HepG2 (cell line): ENCODE data around the gene PRELP. TPM values are rescaled to one million over a fixed set of nuclear protein-coding genes. Genes with fewer than 3 reads are reported as not detected.

Experiments used
- ATAC-seq: fragments of 200-7000 bp; cut with Tn5 transposase; 3 replicates; pipeline ENCODE4 v1.9.1; 2020; ENCODE audit warnings: mild to moderate bottlenecking, moderate library complexity
- BruUV-seq: library from RNA; stranded (reverse); fragments of 400-500 nt; replicated peaks from 2 replicates; lab custom pipeline; 2021; lab: Mats Ljungman, UMichigan
- CTCF ChIA-PET: fragments of 300-600 bp; formaldehyde crosslinking; extraction: SDS; loops from one replicate; lab custom pipeline; 2021; ENCODE audit warnings: low total read pairs, inconsistent platforms, low intra/inter-chr PET ratio; lab: Yijun Ruan, JAX
- POLR2A ChIA-PET: fragments of 350-600 bp; sonication (Branson Sonifier 250); formaldehyde crosslinking; loops from one replicate; lab custom pipeline; 2020; ENCODE audit warnings: antibody characterized with exemption, inconsistent platforms; lab: Yijun Ruan, JAX
- DNase-seq: peaks from one replicate; pipeline ENCODE4 v3.0.0-alpha.2; 2015; ENCODE audit warnings: low spot score
- FAIRE-seq: peaks from 3 replicates; lab custom pipeline; 2011; peaks lifted over from hg19 to GRCh38; lab: Jason Lieb, UNC
- H2AFZ ChIP-seq: one replicate; pipeline ENCODE4 v1.6.1; 2011; ENCODE audit warnings: low read length, inconsistent platforms
- H3K27ac ChIP-seq: fragments of 300-600 bp; 3 replicates; pipeline ENCODE4 v1.8.0; 2011; ENCODE audit warnings: mixed run types, mild to moderate bottlenecking, mixed read lengths, low read length, inconsistent platforms; ENCODE audit not compliant: insufficient read depth; ENCODE audit errors: extremely low read length
- H3K27me3 ChIP-seq, 2 experiments: fragments of 200-600 bp in 1 of 2; 2 replicates in 1 of 2; 3 replicates in 1 of 2; pipeline versions ENCODE4 v1.6.0 to v1.8.0; 2011; ENCODE audit warnings: low read length in 2 of 2, mild to moderate bottlenecking in 2 of 2, moderate library complexity in 2 of 2, inconsistent platforms in 1 of 2; ENCODE audit not compliant: insufficient read depth in 2 of 2, control insufficient read depth in 1 of 2
- H3K36me3 ChIP-seq, 2 experiments: fragments of 200-600 bp in 1 of 2; replicated peaks in 1 of 2; 2 replicates in 1 of 2; 3 replicates in 1 of 2; pipeline versions ENCODE4 v1.5.1 to v1.8.0; 2011; ENCODE audit warnings: low read length in 2 of 2, inconsistent platforms in 1 of 2; ENCODE audit not compliant: insufficient read depth in 2 of 2, control insufficient read depth in 1 of 2
- H3K4me1 ChIP-seq: 2 replicates; pipeline ENCODE4 v1.5.1; 2012; ENCODE audit warnings: low read length, inconsistent platforms; ENCODE audit not compliant: insufficient read depth
- H3K4me2 ChIP-seq: 2 replicates; pipeline ENCODE4 v1.6.0; 2011; ENCODE audit warnings: low read depth, low read length, inconsistent platforms
- H3K4me3 ChIP-seq, 3 experiments: fragments of 200-600 bp in 1 of 3; sonication (generic), shearing (Covaris generic) in 1 of 3; replicated peaks in 1 of 3; 2 replicates each; pipeline ENCODE4 v1.5.1; 2011 to 2016; ENCODE audit warnings: low read length in 3 of 3, inconsistent platforms in 2 of 3, low read depth in 2 of 3, mild to moderate bottlenecking in 2 of 3, control low read depth in 1 of 3, mixed read lengths in 1 of 3; ENCODE audit not compliant: insufficient read depth in 1 of 3
- H3K79me2 ChIP-seq: one replicate; pipeline ENCODE4 v1.6.1; 2011; ENCODE audit warnings: low read length, inconsistent platforms; ENCODE audit not compliant: insufficient read depth
- H3K9ac ChIP-seq: 2 replicates; pipeline ENCODE4 v1.6.0; 2011; ENCODE audit warnings: mild to moderate bottlenecking, low read depth, low read length, inconsistent platforms; ENCODE audit not compliant: insufficient read depth
- H3K9me3 ChIP-seq: 2 replicates; pipeline ENCODE4 v1.5.1; 2012; ENCODE audit warnings: mild to moderate bottlenecking, low read length
- H4K20me1 ChIP-seq: 2 replicates; pipeline ENCODE4 v1.6.0; 2011; ENCODE audit warnings: inconsistent platforms, mild to moderate bottlenecking, low read length, moderate library complexity; ENCODE audit not compliant: insufficient read depth
- CC2D1A ChIP-seq: sonication (generic); formaldehyde crosslinking; IDR thresholded peaks from 2 replicates; pipeline ENCODE4 v1.8.1; 2023; ENCODE audit warnings: mild to moderate bottlenecking, missing genetic modification reagents
- CCDC6 ChIP-seq: sonication (generic); formaldehyde crosslinking; IDR thresholded peaks from 2 replicates; pipeline ENCODE4 v1.8.1; 2022; ENCODE audit warnings: mild to moderate bottlenecking, missing genetic modification reagents, moderate library complexity
- EHMT2 ChIP-seq: fragments of 200-600 bp; sonication (generic); IDR thresholded peaks from 2 replicates; pipeline ENCODE4 v1.7.0; 2017; ENCODE audit warnings: antibody characterized with exemption, low read depth, low read length, borderline replicate concordance
- GABPA ChIP-seq, 2 experiments: IDR thresholded peaks; 2 replicates each; pipeline ENCODE4 v1.6.1; 2011 to 2016; ENCODE audit warnings: low read depth in 2 of 2, low read length in 1 of 2, missing biosample characterization in 1 of 2, missing genetic modification characterization in 1 of 2
- IRF2 ChIP-seq: IDR thresholded peaks from 2 replicates; pipeline ENCODE4 v1.6.1; 2018; ENCODE audit warnings: missing genetic modification reagents, missing compliant biosample characterization
- XRCC5 ChIP-seq: fragments of 200-400 bp; formaldehyde crosslinking; optimal IDR thresholded peaks from 2 replicates; pipeline ENCODE3; 2017; ENCODE audit warnings: mild to moderate bottlenecking, low read length
- ZNF20 ChIP-seq: sonication (generic); formaldehyde crosslinking; IDR thresholded peaks from 2 replicates; pipeline ENCODE4 v1.4.0; 2020; ENCODE audit warnings: mild to moderate bottlenecking, moderate library complexity, missing genetic modification reagents
- ZNF567 ChIP-seq: sonication (generic); formaldehyde crosslinking; IDR thresholded peaks from 2 replicates; pipeline ENCODE4 v1.8.1; 2023; ENCODE audit warnings: mild to moderate bottlenecking, missing genetic modification reagents, borderline replicate concordance
- ZNF709 ChIP-seq: sonication (generic); formaldehyde crosslinking; IDR thresholded peaks from 2 replicates; pipeline ENCODE4 v1.5.0; 2020; ENCODE audit warnings: mild to moderate bottlenecking, missing genetic modification reagents
- ZNF710 ChIP-seq: sonication (generic); formaldehyde crosslinking; IDR thresholded peaks from 2 replicates; pipeline ENCODE4 v1.5.0; 2020; ENCODE audit warnings: mild to moderate bottlenecking, missing genetic modification reagents, borderline replicate concordance
- ZNF777 ChIP-seq: sonication (generic); formaldehyde crosslinking; IDR thresholded peaks from 2 replicates; pipeline ENCODE4 v1.4.0; 2020; ENCODE audit warnings: missing genetic modification reagents
- WGBS: methylation state at CpG from one replicate; pipeline ENCODE4 v1.1.6; 2017; ENCODE audit warnings: low lambda C conversion rate; 5-methylcytosine and 5-hydroxymethylcytosine counted together
- in situ Hi-C: cut with HindIII; loops from 2 replicates; pipeline ENCODE4 v1.10.0; 2017; ENCODE audit warnings: low pct_unique_long_range_greater_than_20kb; ENCODE audit not compliant: extremely low pct_ligation_motif_present
- intact Hi-C: fragments of 100-400 bp; cut with micrococcal nuclease; formaldehyde crosslinking; loops from one replicate; pipeline ENCODE4 v1.10.0; 2022; ENCODE audit not compliant: unreplicated experiment
- polyA plus RNA-seq, 8 experiments: library from polyadenylated mRNA; depleted of rRNA in 3 of 8; stranded (reverse) in 7 of 8; unstranded in 1 of 8; fragments of >200 nt; fragmentation: Illumina TruSeq in 4 of 8; extraction: Trizol in 4 of 8; gene quantifications; 2 replicates each; pipeline versions ENCODE4 v1.2.1 to v1.2.3, GENCODE V29; 2011 to 2016; ENCODE audit warnings: low read depth in 4 of 8, missing spikeins in 1 of 8, mixed read lengths in 1 of 8; ENCODE audit not compliant: insufficient read depth in 1 of 8
- total RNA-seq, 5 experiments: library from RNA; depleted of rRNA; stranded (reverse); fragments of >200 nt; fragmentation: Illumina TruSeq; extraction: Trizol; gene quantifications; 2 replicates each; pipeline ENCODE4 v1.2.3, GENCODE V29; 2016; ENCODE audit warnings: low read depth in 1 of 5
- TF ChIP-seq, protein P1 (sequence below): conservative IDR thresholded peaks from 2 replicates; pipeline ENCODE4 v1.6.1; 2018; ENCODE audit warnings: missing genetic modification reagents
- TF ChIP-seq, protein P2 (sequence below): sonication (generic); formaldehyde crosslinking; IDR thresholded peaks from 2 replicates; pipeline ENCODE4 v1.4.0; 2020; ENCODE audit warnings: missing genetic modification reagents, borderline replicate concordance
- TF ChIP-seq, protein P3 (sequence below): sonication (generic); formaldehyde crosslinking; IDR thresholded peaks from 2 replicates; pipeline ENCODE4 v1.5.1; 2020; ENCODE audit warnings: missing genetic modification reagents, mild to moderate bottlenecking, borderline replicate concordance

PRELP gene
- total and polyA plus RNA-seq, 2 of the 13 experiments (the other 11 are each of a cell fraction or from before 2014, with no cell fraction given), result not detected

DNA sequence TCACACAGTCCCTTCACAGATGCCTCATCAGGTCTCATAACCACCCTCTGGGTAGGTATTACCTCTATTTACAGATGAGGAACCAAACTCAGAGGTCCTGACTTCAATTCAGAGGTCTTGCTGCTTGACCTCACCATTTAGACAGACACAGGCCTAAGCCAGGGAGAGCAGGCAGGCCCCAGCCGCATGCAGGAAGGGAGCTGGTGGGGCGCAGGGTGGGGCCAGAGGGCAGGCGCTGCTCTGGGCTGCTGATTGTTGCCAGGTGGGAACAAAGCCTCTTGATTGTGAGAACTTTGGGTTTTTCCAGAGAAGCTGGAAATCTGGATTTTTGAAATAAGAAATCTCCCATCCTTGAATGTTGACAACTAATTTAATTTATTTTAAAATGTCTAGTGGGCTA, 19.9 kb upstream of the PRELP start (continued):
- TF ChIP-seq, protein P1, sequence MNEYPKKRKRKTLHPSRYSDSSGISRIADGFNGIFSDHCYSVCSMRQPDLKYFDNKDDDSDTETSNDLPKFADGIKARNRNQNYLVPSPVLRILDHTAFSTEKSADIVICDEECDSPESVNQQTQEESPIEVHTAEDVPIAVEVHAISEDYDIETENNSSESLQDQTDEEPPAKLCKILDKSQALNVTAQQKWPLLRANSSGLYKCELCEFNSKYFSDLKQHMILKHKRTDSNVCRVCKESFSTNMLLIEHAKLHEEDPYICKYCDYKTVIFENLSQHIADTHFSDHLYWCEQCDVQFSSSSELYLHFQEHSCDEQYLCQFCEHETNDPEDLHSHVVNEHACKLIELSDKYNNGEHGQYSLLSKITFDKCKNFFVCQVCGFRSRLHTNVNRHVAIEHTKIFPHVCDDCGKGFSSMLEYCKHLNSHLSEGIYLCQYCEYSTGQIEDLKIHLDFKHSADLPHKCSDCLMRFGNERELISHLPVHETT (CRISPR knock-in tag), result no peak
- no peak for TF ChIP-seq CC2D1A
- TF ChIP-seq ZNF20 (CRISPR knock-in tag), result no peak
- no peak for TF ChIP-seq EHMT2
- no peak for TF ChIP-seq XRCC5

DNA sequence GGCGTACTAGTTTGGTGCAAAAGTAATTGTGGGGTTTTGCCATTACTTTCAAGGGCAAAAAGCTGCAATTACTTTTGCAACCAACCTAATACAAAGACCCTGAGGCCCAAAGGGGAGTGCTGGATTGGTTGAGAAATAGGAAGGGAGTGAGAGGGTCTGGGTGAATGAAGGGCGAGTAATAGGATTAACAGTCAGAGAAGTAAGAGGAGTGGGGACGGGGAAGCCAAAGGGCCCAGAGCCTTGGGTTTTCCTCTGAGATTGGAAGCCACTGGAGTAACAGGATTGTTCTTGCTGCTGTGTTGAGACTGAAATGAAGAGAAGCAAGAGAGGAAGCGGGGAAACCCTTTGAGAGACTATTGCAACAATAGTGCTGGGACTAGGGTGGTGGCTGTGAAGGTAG, 19.0 kb upstream of the PRELP start:
- FAIRE-seq (no peak), ATAC-seq (no peak), DNase-seq (no peak)
- peaks cover 0 to 9% of the 10 kb centered on the region in 2 experiments; a peak in 3 of 5 replicates for H3K27me3 ChIP-seq
- H3K27ac ChIP-seq, result no peak overlapping the region
- intact Hi-C loops, result no loop called here
- in situ Hi-C loops, result no loop called here
- H3K9ac ChIP-seq, result no peak overlapping the region
- H3K4me3 ChIP-seq, result no peak overlapping the region
- no peaks in the 10 kb centered on the region for H3K79me2 ChIP-seq
- no peaks in the 10 kb centered on the region for H4K20me1 ChIP-seq
- no peaks in the 10 kb centered on the region for H3K4me1 ChIP-seq
- no peaks in the 10 kb centered on the region for H3K9me3 ChIP-seq
- H3K4me2 ChIP-seq, result no peak overlapping the region
- ChIA-PET CTCF (no interaction called here), POLR2A (no interaction called here)
- 14% methylated on average over 4 of the region's 4 CpGs for WGBS
- no TSS peak for BruUV-seq
- H2AFZ ChIP-seq, result no peak overlapping the region
- H3K36me3 ChIP-seq, result no peaks in the 10 kb centered on the region
- TF ChIP-seq, protein P2, sequence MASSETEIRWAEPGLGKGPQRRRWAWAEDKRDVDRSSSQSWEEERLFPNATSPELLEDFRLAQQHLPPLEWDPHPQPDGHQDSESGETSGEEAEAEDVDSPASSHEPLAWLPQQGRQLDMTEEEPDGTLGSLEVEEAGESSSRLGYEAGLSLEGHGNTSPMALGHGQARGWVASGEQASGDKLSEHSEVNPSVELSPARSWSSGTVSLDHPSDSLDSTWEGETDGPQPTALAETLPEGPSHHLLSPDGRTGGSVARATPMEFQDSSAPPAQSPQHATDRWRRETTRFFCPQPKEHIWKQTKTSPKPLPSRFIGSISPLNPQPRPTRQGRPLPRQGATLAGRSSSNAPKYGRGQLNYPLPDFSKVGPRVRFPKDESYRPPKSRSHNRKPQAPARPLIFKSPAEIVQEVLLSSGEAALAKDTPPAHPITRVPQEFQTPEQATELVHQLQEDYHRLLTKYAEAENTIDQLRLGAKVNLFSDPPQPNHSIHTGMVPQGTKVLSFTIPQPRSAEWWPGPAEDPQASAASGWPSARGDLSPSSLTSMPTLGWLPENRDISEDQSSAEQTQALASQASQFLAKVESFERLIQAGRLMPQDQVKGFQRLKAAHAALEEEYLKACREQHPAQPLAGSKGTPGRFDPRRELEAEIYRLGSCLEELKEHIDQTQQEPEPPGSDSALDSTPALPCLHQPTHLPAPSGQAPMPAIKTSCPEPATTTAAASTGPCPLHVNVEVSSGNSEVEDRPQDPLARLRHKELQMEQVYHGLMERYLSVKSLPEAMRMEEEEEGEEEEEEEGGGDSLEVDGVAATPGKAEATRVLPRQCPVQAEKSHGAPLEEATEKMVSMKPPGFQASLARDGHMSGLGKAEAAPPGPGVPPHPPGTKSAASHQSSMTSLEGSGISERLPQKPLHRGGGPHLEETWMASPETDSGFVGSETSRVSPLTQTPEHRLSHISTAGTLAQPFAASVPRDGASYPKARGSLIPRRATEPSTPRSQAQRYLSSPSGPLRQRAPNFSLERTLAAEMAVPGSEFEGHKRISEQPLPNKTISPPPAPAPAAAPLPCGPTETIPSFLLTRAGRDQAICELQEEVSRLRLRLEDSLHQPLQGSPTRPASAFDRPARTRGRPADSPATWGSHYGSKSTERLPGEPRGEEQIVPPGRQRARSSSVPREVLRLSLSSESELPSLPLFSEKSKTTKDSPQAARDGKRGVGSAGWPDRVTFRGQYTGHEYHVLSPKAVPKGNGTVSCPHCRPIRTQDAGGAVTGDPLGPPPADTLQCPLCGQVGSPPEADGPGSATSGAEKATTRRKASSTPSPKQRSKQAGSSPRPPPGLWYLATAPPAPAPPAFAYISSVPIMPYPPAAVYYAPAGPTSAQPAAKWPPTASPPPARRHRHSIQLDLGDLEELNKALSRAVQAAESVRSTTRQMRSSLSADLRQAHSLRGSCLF (CRISPR knock-in tag), result no peak
- no peak for TF ChIP-seq GABPA (IDR thresholded peaks at IDR 0.05; ENCODE audit: low read depth, low read length)
- no peak for TF ChIP-seq GABPA (CRISPR knock-in tag; IDR thresholded peaks at IDR 0.05; ENCODE audit: low read depth)
- TF ChIP-seq, protein P3, sequence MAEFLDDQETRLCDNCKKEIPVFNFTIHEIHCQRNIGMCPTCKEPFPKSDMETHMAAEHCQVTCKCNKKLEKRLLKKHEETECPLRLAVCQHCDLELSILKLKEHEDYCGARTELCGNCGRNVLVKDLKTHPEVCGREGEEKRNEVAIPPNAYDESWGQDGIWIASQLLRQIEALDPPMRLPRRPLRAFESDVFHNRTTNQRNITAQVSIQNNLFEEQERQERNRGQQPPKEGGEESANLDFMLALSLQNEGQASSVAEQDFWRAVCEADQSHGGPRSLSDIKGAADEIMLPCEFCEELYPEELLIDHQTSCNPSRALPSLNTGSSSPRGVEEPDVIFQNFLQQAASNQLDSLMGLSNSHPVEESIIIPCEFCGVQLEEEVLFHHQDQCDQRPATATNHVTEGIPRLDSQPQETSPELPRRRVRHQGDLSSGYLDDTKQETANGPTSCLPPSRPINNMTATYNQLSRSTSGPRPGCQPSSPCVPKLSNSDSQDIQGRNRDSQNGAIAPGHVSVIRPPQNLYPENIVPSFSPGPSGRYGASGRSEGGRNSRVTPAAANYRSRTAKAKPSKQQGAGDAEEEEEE, result no peak
- TF ChIP-seq ZNF777 (CRISPR knock-in tag), result no peak
- no peak for TF ChIP-seq CCDC6 (CRISPR knock-in tag)
- TF ChIP-seq ZNF567, result no peak
- no peak for TF ChIP-seq ZNF709 (CRISPR knock-in tag)
- no peak for TF ChIP-seq IRF2
- no peak for TF ChIP-seq ZNF710 (CRISPR knock-in tag)
